ENCODE data around the gene TTI1.

Gene TTI1

DNA sequence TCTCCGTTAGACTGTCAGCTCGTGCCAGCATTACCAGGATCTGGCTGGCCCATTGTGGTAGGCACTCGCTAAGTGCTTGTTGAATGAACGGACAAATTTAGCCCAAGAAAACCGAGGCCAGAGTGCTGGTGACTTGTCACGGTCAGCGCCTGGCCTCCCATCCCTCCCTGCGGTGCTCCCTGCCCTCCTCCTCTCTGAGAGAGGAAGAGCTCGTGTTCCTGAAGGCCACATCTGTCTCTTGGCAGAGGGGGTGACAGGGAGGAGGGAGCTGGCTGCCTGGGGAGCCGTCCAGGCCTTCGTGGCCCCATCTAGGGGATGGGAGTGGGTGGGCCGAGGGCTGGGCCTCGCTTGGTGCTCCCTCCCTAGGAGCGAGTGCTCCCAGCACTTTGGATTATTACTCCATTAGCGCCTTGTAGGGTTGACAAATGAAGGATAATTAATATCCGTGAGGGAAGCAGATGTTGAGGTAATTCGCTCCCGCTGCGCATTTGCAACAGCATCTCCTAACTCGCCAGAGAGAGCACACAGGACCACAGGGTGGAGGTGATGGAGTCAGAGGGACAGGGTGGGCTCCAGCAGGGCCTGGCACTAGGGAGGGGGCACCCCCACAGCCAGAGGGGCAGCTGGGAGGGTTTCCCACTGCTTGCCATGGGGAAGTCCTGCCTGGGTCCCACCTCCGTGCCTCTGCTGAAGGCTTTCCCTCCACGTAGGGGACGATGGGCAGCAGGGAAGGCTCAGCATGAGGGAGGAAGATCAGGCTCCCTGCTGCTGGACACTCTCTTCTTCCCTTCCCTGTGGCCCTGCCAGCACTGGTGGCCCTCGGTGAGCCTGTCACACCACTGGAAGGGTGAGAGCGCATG, 93.3 kb downstream of the TTI1 start:
- in situ Hi-C loops (cut with MboI; ENCODE audit: low sequenced_read_pairs, unreplicated experiment) = no loop called here
- peak; percentile 23 for DNase-seq (ENCODE audit: low spot score)
- TF ChIP-seq, protein P1, sequence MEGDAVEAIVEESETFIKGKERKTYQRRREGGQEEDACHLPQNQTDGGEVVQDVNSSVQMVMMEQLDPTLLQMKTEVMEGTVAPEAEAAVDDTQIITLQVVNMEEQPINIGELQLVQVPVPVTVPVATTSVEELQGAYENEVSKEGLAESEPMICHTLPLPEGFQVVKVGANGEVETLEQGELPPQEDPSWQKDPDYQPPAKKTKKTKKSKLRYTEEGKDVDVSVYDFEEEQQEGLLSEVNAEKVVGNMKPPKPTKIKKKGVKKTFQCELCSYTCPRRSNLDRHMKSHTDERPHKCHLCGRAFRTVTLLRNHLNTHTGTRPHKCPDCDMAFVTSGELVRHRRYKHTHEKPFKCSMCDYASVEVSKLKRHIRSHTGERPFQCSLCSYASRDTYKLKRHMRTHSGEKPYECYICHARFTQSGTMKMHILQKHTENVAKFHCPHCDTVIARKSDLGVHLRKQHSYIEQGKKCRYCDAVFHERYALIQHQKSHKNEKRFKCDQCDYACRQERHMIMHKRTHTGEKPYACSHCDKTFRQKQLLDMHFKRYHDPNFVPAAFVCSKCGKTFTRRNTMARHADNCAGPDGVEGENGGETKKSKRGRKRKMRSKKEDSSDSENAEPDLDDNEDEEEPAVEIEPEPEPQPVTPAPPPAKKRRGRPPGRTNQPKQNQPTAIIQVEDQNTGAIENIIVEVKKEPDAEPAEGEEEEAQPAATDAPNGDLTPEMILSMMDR (IDR thresholded peaks at IDR 0.05; ENCODE audit: borderline replicate concordance, control extremely low read depth, extremely low read depth, insufficient read depth, missing control alignments) = no peak

DNA sequence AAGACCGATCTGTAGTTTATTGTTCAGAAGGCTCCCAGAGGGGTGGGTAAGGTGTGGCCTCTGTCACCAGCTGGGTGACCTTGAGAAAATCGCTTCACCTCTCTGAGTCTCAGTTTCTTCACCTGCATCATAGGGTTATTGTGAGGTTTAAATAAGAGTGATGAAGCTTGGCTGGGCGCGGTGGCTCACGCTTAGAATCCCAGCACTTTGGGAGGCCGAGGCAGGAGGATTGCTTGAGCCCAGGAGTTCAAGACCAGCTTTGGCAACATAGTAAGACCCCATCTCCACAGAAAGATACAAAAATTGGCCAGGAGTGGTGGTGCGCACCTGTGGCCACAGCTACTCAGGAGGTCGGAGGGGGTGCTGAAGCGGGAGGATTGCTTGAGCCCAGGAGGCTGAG, 94.3 kb downstream of the TTI1 start:
- in situ Hi-C loops (cut with MboI; ENCODE audit: low sequenced_read_pairs, unreplicated experiment) = no loop called here

DNA sequence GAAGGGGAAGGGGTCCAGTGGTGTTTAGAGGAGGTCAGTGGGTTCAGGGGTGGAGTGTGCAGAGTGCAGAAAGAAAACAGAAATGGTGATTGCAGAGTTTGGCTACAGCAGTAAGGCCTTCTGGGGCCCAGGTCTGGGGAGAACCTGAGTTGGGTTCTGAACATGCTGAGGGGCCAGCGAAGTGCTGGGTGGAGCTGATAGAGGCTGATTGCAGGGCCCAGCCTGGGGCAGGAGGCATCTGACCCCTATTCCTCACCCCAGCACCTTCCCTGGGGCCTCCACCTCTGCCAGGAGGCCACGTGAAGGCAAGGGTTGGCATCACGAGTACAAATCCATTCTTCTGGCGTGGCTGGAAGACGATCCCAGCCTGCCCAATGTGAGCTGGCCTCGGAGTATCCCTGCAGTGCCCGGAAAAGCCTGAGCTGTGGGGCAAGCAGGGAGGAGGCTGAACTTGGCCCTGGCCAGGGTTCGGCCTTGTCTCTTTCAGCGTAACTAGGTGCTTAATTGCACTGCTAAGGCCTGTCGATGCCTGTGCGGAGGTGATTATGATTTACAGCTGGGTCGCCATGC, 95.0 kb downstream of the TTI1 start:
- in situ Hi-C loops (cut with MboI; ENCODE audit: low sequenced_read_pairs, unreplicated experiment) = no loop called here
- peak; percentile 28 for DNase-seq (ENCODE audit: low spot score)
- TF ChIP-seq, protein P1 (IDR thresholded peaks at IDR 0.05; ENCODE audit: borderline replicate concordance, control extremely low read depth, extremely low read depth, insufficient read depth, missing control alignments) = no peak

More for the DNA sequence above, 94.3 kb downstream of the TTI1 start:
- TF ChIP-seq, protein P1 (IDR thresholded peaks at IDR 0.05; ENCODE audit: borderline replicate concordance, control extremely low read depth, extremely low read depth, insufficient read depth, missing control alignments) = no peak
- no peak for DNase-seq (ENCODE audit: low spot score)

DNA sequence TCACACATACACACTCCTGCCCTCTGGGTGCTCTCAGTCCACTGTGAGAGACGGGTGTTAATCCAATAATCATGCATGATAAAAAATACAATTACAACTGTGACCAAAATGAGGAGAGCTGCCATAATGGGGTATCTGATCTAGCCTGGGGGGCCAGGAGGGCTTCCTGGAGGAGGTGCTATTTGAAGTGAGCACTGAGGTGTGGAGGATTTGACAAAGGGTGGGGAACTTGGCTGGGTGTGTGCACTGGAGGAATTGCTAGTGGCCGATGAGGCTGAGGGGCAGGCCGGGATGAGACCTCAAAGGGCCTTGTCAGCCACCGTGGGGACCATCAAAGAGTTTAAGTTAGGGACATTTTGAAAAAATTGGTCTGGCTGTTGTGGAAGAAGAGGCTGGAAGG, 95.6 kb downstream of the TTI1 start:
- in situ Hi-C loops (cut with MboI; ENCODE audit: low sequenced_read_pairs, unreplicated experiment) = no loop called here
- no peak for DNase-seq (ENCODE audit: low spot score)
- TF ChIP-seq, protein P1 (IDR thresholded peaks at IDR 0.05; ENCODE audit: borderline replicate concordance, control extremely low read depth, extremely low read depth, insufficient read depth, missing control alignments) = no peak

DNA sequence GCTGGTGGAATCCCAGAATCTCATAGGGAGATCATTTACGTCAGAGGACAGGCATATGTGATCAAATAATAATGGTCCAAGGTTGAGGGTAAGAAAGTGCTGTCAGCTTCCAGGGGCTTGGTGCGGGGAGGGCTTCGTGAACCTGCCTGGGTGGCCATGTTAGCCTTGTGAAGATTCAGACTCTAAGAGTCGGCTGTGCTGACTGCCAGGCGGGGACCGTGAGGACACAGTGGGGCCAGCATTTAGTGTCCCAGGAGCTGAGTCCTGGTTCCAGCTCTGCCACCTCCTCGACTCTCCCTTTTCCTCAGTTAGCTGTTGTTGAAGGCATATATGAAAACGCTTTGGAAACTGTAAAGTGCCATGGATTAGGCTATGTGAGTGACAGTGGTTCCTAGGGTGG, 96.8 kb downstream of the TTI1 start:
- TF ChIP-seq, protein P1 (IDR thresholded peaks at IDR 0.05; ENCODE audit: borderline replicate concordance, control extremely low read depth, extremely low read depth, insufficient read depth, missing control alignments) = no peak
- in situ Hi-C loops (cut with MboI; ENCODE audit: low sequenced_read_pairs, unreplicated experiment) = no loop called here
- no peak for DNase-seq (ENCODE audit: low spot score)

DNA sequence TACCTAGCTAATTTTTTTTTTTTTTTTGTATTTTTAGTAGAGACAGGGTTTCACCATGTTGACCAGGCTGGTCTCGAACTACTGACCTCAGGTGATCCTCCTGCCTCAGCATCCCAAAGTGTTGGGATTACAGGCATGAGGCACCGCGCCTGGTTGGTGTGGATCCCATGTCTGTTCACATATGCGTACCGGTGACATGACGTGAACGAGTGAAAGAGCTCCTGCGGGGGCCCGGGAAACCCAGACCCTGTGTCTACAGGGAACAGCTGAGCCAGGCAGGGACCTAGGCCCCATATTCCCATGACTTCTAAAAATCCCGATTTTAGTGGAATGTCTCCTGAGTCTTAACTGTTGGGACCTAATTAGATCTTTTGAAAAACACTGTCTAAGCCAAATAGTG, 97.2 kb downstream of the TTI1 start:
- in situ Hi-C loops (cut with MboI; ENCODE audit: low sequenced_read_pairs, unreplicated experiment) = no loop called here
- DNase-seq (ENCODE audit: low spot score) = no peak
- TF ChIP-seq, protein P1 (IDR thresholded peaks at IDR 0.05; ENCODE audit: borderline replicate concordance, control extremely low read depth, extremely low read depth, insufficient read depth, missing control alignments) = no peak

All from GM13976 (cell line).